Thyroid gland (tissue), 4 donors: ENCODE results near the gene DTNB.

Experiments used
- CTCF ChIP-seq, 6 experiments: fragments of 200-600 bp in 3 of 6; fragments of 450-650 bp in 3 of 6; sonication (generic) in 3 of 6; IDR thresholded peaks; one replicate each; pipeline ENCODE4 v1.5.1; 2016 to 2019; ENCODE audit warnings: antibody characterized with exemption in 6 of 6, mild to moderate bottlenecking in 2 of 6, inconsistent platforms in 1 of 6, moderate library complexity in 1 of 6
- POLR2A ChIP-seq, 2 donors: fragments of 450-650 bp; IDR thresholded peaks; one replicate each; pipeline ENCODE4 v1.6.1; 2017; ENCODE audit warnings: antibody characterized with exemption in 2 of 2, mild to moderate bottlenecking in 2 of 2, moderate library complexity in 1 of 2

- TF ChIP-seq POLR2A (IDR thresholded peaks at IDR 0.05) = no peak
- no peak for TF ChIP-seq CTCF (IDR thresholded peaks at IDR 0.05)
Observed at GRCh38 chr2:25339211-25339674, 334.1 kb downstream of the DTNB start.
